KG1 (cell line): ENCODE results near the gene SCGB3A1.
A peak's percentile ranks its signal among the peaks of the same experiment; 100 is the strongest.

Source experiments
- DNase-seq: peaks from one replicate; lab custom pipeline; 2025; lab: John Stamatoyannopoulos, UW

Gene SCGB3A1

DNA sequence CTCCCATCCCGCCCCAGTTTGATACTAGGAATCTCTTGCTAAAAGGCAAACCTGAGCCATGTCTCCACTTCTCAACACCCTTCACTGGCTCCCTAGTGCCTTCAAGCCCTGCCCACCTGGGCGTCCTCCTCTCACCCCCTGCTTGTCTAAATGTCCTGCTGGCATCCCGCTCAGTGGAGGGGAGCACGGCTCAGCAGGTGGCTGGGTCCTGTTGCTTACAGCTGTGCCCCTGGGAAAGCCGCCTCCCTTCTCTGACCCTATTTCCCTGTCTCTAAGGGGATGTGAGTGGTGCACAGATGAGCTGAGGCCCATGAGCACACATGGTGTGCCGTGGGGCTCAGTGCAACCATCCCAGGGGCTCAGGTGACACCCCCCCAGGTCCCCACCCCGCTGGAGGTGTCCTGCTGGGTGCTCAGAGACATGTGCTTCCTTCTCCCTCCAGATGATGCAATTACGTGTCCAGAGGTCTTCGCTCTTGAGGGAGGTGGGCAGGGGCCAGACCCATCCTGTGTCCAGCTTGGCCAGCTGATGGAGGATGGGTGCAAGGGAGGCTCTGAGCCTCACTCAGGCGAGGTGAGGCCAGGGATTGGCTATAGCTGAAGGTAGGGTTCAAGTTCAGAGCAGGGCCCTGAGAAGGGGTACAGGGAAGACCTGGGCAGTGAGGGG lies 34.0 kb upstream of the SCGB3A1 start:
- DNase-seq, result no peak

DNA sequence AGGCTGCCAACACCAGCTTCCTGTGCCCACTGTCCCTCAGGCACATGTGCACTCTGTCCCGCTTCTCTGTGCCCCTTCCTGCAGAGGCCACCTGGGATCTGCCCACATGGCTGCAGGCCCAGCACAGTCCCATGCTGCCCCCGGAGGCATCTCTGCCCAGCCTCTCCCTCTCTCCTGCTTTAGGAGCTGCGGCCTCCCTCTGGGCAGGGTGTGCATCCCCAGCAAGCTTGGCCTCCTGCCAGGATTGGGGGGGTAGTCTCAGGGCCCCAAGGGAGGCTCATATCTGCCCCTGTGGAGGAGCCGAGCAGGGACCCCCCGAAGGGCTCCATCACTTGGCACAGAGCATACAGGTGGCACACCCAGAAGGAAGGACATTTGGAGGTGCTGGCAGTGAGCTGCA lies 33.3 kb upstream of the SCGB3A1 start:
- DNase-seq, result no peak

DNA sequence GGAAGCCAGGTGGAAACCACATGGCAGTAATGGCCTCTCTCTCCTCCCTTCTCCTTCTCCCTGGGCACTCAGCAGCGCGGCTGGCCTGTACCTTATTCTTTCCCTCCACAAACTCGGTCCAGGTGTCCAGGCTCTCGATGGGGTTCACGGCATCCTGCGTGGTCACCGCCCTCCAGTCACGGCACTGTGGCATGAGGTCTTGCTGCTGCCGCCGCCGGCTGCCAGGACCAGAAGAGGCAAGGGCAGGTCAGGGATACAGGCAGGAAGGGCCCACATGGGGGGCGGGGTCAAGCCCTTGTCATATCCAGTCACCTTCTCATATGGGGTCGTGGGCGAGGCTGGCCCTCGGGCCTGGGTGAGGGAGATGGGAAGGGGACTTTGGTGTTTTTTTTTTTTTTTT lies 32.5 kb upstream of the SCGB3A1 start:
- no peak for DNase-seq

DNA sequence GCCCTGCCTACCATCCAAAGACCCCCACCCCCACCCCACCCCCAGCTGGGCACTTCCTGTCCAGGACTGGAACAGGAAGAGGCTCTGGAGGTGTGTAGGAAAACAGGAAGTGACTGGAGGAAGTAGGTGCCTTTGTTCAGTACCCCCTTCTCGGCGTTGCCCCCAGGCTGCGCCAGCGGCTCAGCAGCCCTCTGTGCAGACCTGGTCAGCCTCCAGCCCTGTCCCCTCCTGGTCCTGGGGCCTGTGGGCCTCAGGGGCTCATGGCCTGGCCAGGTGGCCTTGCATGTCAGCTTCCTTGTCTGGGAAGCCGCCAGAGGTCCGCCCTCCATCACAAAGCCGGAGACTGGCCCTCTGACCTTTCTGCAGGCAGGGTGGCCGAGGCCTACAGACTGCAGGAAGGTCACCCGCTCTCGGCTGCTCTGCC lies 32.1 kb upstream of the SCGB3A1 start:
- no peak for DNase-seq

DNA sequence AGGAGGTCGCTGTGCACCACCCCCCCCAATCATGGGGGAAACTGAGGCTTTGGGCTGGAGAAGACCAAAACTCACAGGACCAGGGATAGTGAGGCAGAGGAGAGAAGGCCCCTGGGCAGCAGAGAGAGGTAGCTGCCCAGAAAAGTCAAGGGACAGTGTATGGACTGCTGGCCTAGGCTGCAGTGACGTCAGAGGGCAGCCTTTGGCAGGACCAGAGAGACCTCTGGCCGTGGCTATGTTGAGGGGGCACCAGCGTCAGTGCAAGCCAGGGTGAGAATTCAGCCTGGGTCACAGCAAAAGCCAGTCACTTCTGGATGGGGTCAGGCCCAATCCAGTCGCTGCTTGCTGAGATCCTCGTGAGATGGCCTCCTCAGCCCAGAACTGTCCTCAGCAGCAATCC lies 31.6 kb upstream of the SCGB3A1 start:
- DNase-seq, result no peak

DNA sequence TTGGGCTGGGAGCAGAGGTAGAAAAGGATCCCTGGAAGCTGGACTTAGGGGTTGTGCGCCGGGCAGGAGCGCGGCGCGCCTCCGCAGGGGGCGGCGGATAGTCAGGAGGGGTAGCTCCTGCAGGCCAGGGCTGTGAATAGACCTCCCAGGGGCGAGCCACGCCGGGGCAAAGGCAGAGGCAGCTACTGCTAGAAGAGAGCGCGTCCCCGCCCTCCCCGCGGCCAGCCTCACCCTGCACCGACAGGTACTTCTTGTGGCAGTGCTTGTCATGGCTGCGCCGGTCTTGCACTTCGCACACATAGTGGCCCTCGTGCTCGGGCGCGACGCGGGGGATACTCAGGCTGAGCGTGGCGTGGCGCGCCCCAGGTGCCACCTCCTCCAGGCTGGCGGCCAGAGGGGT lies 30.0 kb upstream of the SCGB3A1 start:
- DNase-seq, result no peak

DNA sequence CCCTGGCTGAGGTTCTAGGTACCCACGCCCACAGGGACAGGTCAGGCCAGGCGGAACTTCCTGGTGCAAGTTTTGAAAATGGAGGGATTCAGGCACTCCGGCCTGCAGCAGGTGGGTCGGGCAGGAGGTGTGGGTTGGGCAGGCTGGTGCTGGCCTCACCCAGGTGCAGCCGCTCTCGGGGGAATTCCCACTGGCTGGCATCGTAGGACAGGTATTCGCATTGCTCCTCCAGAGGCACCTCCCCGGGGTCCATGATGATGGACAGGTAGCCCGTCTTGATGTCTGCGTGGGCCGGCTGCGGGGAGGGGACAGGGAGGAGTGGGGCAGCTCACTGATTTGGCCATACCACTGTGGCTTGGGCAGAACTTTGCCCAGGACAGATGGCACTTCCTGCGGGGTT lies 28.7 kb upstream of the SCGB3A1 start:
- DNase-seq, result no peak

DNA sequence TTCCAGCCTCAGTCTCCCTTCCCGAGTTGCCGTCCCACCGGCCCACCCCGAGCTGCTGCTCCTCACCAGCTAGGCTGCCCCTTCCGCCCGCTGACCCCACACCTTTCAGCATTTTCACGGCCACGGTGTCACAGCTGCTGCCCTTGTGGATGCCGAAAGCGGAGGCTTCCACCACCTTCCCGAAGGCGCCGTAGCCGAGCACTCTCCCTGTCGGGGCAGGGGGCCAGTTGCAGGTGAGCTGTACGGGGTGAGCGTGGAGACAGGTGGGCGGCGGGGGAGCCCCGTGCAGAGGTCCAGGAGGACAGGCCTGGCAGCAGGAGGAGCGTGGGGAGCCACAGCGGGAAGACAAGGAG lies 28.2 kb upstream of the SCGB3A1 start:
- no peak for DNase-seq

DNA sequence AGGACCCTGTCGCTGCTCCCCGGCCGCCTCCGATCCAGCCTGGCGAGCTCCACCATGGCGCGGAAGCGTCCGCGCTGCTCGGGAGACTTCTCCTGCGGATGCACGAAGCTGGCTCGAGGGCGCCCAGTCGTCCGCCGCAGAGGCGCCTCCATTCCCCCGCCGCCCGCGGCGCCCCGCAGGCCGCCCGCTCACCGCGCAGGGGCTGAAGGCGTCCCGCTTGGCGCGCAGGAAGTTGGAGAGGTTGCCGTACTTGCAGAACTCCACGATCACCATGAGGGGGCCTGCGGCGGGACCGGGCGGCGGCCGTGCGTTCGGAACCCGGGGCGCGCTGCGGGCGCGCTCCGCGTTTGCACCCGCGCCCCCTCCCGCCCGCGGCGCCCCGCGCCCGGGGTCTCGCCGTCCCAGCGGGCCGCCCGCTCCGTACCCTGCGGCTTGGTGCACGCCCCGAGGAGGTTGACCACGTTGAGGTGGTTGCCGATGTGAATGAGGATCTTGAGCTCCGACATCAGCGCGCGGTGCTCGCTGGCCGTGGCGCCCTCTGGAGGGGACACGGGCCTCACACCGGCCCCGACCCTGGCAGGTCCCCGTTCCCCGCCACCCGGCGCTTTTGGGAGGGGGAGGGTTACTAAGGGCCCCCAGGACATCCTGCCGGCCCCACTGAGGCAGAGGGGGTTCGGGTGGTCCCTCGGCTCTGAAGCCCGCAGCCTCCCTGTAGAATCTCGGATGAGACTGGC lies 27.7 kb upstream of the SCGB3A1 start:
- no peak for DNase-seq

DNA sequence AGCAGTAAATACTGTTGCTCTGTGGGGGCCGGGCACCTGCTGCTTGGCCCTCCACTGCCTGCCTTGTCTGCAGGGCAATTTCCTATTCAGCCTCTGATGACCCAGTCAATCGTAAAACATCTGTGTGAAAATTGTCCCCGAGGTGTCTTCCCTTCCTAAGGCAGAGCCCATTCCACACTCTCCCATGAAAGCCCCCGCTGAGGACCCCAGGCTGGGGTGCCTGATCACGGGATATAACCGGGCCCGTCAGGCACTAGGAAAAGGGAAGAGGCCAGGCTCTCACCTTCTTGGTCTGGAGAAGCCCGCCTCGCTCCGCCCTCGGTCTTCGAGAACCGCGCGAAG lies 27.2 kb upstream of the SCGB3A1 start:
- DNase-seq, result no peak

DNA sequence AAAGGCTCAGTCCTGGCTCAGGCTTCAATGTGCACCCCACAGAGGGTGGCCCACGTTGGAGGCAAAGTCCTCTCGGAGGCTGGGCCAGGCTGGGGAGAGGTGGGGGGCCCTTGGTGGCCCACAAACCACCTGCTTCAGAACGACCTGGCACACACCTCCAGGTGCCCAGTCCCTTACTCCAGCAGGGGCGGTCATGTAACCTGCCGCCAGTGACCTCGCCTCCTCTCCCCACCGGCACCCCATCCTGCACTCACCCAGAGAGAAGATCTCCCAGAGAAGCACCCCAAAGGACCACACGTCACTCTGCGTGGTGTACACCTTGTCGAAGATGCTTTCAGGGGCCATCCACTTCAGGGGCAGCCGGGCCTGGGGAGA lies 22.5 kb upstream of the SCGB3A1 start:
- DNase-seq, result no peak

DNA sequence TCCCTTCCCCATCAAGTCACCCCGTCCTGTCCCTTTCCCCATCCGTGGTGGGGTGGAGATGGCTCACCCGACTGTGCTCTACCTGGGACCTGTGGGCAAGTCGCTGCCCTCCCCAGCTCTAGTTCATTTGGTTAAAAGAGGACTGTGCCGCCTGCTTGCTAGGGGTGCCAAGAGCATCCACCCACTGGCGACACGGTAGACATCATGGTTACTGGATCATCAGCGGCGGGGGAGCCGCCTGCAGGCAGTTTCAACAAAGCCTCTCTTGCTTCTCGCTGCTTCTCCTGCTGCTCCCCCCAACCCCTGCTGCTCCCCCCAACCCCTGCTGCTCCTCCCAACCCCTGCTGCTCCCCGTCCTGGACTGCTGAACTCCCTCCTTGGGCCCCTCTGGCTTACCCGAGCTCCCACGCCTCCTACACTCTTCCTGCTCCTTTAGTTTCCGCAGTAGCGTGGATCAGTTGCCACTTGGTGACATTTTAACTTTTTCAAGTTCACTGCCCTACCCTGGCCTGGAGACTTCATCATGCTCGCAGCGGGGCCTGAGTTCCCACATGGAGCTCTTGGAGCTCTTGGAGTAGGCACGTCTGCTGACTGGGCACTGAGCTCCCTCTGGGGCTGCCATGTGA lies 22.0 kb upstream of the SCGB3A1 start:
- no peak for DNase-seq

DNA sequence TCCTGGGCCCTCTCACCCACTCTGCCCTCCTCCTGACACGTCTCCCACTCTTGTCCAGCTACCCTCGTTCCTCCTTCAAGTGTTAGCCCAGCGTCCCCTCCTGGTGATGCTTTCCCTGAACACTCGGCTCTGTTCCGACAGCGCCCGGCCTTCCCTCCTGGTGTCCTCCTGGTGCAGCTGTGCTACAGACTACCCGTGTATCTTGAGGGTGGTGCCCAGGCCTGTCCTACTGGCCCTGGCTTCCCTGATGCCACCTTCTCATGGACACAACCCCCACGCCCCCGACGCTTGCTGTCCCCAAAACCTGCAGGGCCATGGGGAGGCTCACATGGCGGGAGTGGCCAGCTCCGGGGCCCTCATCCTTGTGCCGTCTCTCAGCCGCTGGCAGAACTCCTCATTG lies 21.4 kb upstream of the SCGB3A1 start:
- DNase-seq, result no peak

DNA sequence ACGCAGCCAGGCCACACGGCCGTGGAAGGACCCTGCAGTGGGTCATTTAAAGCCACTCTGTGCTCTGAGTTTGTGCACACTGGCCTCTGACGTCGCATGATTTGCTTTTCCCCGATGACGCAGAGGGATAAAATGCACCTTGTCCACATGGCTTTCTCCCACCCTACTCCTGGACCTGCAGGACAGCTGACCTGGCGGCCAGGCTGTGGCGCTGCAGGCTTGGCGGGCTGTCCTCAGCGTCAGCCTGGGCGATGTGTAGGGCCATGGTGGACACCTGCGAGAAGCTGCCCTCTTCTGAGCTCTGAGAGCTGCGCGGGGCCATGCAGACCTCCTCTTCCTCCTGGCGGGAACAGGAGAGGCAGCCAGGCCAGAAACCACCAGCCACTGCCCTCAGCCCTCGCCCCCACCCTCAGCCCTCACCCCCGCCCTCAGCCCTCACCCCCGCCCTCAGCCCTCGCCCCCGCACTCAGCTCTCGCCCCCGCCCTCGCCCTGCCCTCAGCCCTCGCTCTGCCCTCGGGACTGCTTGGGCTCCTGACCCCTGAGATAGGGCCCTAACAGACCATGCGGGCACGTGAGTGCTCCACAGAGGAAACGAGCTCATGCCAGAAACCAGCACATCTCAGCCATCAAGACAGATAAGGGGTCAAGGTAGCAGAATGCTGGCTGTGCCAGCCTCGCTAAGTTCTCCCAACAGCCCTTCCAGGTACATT lies 20.0 kb upstream of the SCGB3A1 start:
- no peak for DNase-seq

DNA sequence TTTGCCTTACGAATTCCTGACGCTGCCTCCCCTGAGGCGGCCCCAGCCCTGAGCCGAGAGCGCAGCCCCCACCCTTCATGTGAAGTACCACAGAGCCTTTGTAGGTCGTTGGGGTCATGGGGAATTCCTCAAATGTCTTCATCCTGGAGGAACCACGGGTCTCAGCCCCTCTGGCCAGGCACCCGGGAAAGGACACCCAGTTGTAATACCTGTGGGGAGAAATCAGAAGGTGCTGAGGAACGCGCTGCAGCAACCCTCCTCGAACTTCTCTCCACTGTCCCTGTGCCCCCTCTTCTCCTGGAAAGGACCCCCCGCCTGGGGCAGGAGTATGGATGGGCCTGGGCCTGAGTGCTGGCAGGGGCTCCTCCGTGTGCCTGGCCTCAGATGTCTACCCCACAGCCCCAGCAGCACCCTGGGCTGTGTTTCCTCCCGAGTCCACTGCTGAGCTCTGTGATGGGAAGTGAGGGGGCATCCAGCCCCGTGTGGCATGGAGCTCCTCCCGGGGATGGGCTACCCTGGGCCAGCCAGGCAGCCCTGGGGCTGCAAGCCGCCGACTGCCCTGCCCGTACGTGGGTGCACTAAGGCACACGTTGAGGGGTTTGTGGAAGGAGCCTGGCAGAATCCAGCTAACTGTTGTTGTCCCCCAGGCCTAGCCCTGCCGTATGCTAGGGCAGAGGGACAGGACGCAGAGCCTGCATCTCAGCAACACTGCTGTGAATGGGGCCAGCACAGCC lies 18.7 kb upstream of the SCGB3A1 start:
- DNase-seq, result no peak

DNA sequence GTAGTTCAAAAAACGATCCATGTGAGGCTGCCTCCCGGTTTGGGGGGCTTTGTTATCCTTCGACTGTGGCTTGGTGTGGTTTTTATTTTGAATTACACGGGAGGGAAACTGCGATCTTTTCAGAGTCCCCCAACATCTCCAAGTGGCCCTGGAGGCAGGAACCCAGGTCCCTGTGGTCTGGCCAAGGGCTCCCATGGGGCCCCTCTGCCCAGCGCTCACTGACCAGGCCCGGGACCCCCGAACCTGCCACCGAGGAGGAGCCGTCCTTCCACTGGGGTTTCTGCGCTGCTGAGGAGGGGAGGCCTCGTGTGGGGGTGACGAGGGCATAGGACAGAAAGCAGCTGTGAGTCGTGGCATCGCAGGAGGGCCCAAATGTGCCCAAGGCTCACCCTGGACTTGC lies 18.1 kb upstream of the SCGB3A1 start:
- DNase-seq, result no peak

DNA sequence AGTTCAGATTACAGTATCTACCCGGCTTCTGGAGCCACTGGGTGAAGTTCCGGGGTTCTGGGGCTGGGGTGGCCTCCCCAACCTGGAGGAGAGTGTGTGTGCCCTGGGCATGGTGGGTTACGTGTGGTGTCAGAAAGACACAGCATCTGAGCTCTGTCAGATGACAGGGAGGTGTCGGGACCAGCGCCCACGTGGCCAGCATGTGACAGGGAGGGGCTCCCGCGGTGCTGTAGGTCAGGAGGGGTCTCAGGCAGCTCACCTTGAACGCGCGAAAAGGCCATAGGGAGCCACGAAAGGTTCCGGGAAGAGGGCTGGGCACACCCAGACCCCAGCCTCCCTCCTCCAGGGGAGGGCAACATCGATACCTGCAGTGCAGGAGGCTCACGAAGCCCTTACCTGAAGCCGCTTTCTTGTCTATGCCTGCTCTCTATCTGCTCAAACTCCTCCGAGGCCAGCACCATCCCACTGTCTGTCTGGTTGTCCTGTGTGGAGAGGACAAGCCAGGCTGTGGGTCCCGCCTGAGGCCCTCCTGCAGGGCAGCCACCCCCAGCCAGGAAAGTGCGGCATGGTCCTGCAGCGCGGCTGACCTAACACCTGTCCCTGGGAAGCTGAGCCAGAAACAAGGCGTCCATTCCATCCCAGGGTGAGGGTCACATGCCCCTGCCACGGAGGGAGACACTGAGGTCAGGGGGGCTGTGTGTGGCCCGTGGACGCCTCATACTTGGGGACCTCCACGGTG lies 17.4 kb upstream of the SCGB3A1 start:
- DNase-seq, result no peak

DNA sequence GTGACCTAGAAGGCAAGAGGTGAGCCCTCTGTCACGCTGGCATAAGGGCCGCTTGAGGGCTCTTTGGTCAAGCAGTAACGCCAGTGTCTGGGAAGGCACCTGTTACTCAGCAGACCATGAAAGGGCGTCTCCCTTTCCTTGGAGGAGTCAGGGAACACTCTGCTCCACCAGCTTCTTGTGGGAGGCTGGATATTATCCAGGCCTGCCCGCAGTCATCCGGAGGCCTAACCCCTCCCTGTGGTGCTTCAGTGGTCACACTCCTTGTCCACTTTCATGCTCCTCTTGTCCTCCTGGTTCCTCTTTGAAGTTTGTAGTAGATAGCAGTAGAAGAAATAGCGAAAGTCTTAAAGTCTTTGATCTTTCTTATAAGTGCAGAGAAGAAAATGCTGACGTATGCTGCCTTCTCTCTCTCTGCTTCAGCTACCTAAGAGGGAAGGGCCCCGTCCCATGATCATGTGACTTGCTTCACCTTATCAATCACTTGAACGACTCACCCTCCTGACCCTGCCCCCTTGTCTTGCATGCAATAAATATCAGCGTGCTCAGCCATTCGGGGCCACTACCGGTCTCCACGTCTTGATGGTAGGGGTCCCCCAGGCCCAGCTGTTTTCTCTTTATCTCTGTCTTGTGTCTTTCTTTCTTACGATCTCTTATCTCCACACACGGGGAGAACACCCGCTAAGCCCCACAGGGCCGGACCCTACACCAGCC lies 16.7 kb upstream of the SCGB3A1 start:
- DNase-seq, result no peak

DNA sequence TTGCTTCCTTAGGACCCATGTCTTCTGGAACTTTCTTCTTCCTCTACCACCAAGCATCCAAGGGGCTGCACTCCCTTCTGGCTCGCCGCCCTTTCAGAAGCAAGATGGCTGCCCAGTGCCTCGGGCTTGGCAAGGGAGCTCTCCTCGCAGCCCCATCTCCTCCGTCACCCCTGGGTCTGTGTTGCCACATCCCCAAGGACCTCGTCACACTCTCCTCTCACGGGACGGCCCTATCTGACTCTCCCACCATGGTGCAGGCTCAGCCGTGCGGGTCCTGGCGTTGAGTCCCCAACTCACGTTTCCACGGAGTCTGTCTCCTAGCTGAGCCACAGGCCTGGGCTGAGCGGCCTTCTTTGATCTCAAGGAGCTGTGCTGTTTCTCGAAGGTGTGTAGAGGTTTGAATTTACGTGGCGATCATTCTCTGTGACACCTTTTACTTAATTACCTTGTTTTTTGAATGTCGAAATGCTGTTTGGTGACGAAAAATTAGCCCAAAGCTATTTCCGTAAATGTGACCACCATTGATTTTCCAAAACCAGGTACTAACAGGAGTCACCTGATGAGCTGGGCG lies 15.0 kb upstream of the SCGB3A1 start:
- DNase-seq, result no peak

DNA sequence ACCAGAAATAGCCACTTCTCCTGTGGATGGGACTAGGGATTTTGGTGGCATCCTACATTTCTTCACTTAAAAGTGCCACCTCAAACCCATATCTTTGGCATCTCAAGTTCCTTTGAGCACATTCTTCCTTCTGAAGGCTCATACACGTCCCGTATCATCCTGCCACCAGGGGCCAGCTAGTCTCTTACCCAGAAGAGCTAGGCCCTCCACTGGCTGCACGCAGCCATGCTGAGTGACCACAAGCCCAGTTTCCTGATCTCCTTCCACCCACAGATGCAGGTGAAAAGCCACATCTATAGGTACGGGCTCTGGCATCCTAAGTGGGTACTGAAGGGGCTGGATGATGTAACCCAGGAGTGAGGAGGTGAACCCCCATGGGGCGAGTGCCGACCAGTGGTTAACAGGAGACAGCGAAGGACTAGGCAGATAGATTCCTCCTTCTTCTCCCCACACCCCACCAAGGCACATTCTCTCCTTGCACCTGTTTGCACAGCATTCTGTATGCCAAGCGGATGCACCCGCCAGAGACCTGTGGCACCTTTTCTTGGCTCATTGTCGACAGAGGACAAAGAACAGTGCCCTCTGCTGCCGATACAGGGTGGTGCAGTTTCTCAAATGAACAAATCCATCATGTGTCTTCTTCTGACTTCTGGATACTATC lies 14.4 kb upstream of the SCGB3A1 start:
- DNase-seq, result peak; percentile 21
